ENCODE measurements around the gene SHKBP1.

GRCh38 chr19:40590464-40591265 lies 14.0 kb downstream of the SHKBP1 start:
- TF ChIP-seq CTCF (IDR thresholded peaks at IDR 0.05): no peak
- TF ChIP-seq POLR2AphosphoS5 (IDR thresholded peaks at IDR 0.05): no peak
